HepG2 (cell line): Measurements from ENCODE around the gene IGHMBP2. TPM values are rescaled to one million over a fixed set of nuclear protein-coding genes. Genes with fewer than 3 reads are reported as not detected.

Experiments used
- CBX2 ChIP-seq, 2 experiments: fragments of 200-600 bp in 1 of 2; sonication (generic); formaldehyde crosslinking in 1 of 2; IDR thresholded peaks; 2 replicates each; pipeline versions ENCODE4 v1.7.0 to v1.8.1; 2018 to 2022; ENCODE audit warnings: low read depth in 2 of 2, low read length in 1 of 2, mild to moderate bottlenecking in 1 of 2, missing genetic modification reagents in 1 of 2
- CENPT ChIP-seq: sonication (generic); formaldehyde crosslinking; IDR thresholded peaks from 2 replicates; pipeline ENCODE4 v1.8.0; 2022; ENCODE audit warnings: low read depth, mild to moderate bottlenecking, moderate library complexity, missing genetic modification reagents
- ELK4 ChIP-seq: sonication (generic); formaldehyde crosslinking; IDR thresholded peaks from 2 replicates; pipeline ENCODE4 v1.9.0; 2021; ENCODE audit warnings: missing genetic modification reagents, borderline replicate concordance
- HMGXB3 ChIP-seq: sonication (generic); formaldehyde crosslinking; IDR thresholded peaks from 2 replicates; pipeline ENCODE4 v1.4.0; 2020; ENCODE audit warnings: missing genetic modification reagents, borderline replicate concordance
- MEIS1 ChIP-seq: sonication (generic); formaldehyde crosslinking; IDR thresholded peaks from 2 replicates; pipeline ENCODE4 v1.9.0; 2021; ENCODE audit warnings: mild to moderate bottlenecking, missing genetic modification reagents, moderate library complexity, borderline replicate concordance
- NKX3-1 ChIP-seq: sonication (generic); formaldehyde crosslinking; IDR thresholded peaks from 2 replicates; pipeline ENCODE4 v1.5.0; 2020; ENCODE audit warnings: missing genetic modification reagents
- THAP9 ChIP-seq: sonication (generic); formaldehyde crosslinking; IDR thresholded peaks from 2 replicates; pipeline ENCODE4; 2020; ENCODE audit warnings: missing genetic modification reagents, mild to moderate bottlenecking, borderline replicate concordance
- TMF1 ChIP-seq: sonication (generic); formaldehyde crosslinking; IDR thresholded peaks from 2 replicates; pipeline ENCODE4 v1.8.1; 2022; ENCODE audit warnings: low read depth, missing genetic modification reagents
- ZNF441 ChIP-seq: sonication (generic); formaldehyde crosslinking; IDR thresholded peaks from 2 replicates; pipeline ENCODE4 v1.7.0; 2021; ENCODE audit warnings: missing genetic modification reagents, borderline replicate concordance
- ZNF484 ChIP-seq: sonication (generic); formaldehyde crosslinking; IDR thresholded peaks from 2 replicates; pipeline ENCODE4 v1.5.1; 2020; ENCODE audit warnings: mild to moderate bottlenecking, low read depth, missing genetic modification reagents, borderline replicate concordance
- ZNF644 ChIP-seq: IDR thresholded peaks from 2 replicates; pipeline ENCODE4 v1.6.1; 2016; ENCODE audit warnings: low read depth
- ZNF776 ChIP-seq: sonication (generic); formaldehyde crosslinking; IDR thresholded peaks from 2 replicates; pipeline ENCODE4 v1.4.0; 2020; ENCODE audit warnings: mild to moderate bottlenecking, missing genetic modification reagents
- polyA plus RNA-seq, 8 experiments: library from polyadenylated mRNA; depleted of rRNA in 3 of 8; stranded (reverse) in 7 of 8; unstranded in 1 of 8; fragments of >200 nt; fragmentation: Illumina TruSeq in 4 of 8; extraction: Trizol in 4 of 8; gene quantifications; 2 replicates each; pipeline versions ENCODE4 v1.2.1 to v1.2.3, GENCODE V29; 2011 to 2016; ENCODE audit warnings: low read depth in 4 of 8, missing spikeins in 1 of 8, mixed read lengths in 1 of 8; ENCODE audit not compliant: insufficient read depth in 1 of 8
- total RNA-seq, 5 experiments: library from RNA; depleted of rRNA; stranded (reverse); fragments of >200 nt; fragmentation: Illumina TruSeq; extraction: Trizol; gene quantifications; 2 replicates each; pipeline ENCODE4 v1.2.3, GENCODE V29; 2016; ENCODE audit warnings: low read depth in 1 of 5
- TF ChIP-seq, protein P1 (sequence below): sonication (generic); formaldehyde crosslinking; IDR thresholded peaks from 2 replicates; pipeline ENCODE4 v1.8.0; 2022; ENCODE audit warnings: missing genetic modification reagents, mild to moderate bottlenecking, inconsistent platforms, borderline replicate concordance
- TF ChIP-seq, protein P2 (sequence below): IDR thresholded peaks from 2 replicates; pipeline ENCODE4 v1.6.1; 2016; ENCODE audit warnings: low read depth, control low read depth

IGHMBP2 gene
- total and polyA plus RNA-seq, 2 of the 13 experiments (the other 11 are each of a cell fraction or from before 2014, with no cell fraction given): 8.9 to 9.9 TPM

GRCh38 chr11:68903288-68904247 lies at the start of gene IGHMBP2, which contains the start of gene MRPL21 (continued):
- peak; percentile 95 for TF ChIP-seq THAP9 (CRISPR knock-in tag)
- 0 out of 2 replicates have a peak, but pooled peaks have one; percentile 71 for TF ChIP-seq NKX3-1 (CRISPR knock-in tag)
- peak; percentile 92; the same call in 1 of the 2 replicates for TF ChIP-seq ELK4
- TF ChIP-seq ZNF484 (CRISPR knock-in tag): no peak
- peak; percentile 86; the same call in 1 of the 2 replicates for TF ChIP-seq TMF1 (CRISPR knock-in tag)
- TF ChIP-seq HMGXB3 (CRISPR knock-in tag): peak; percentile 91; the same call in 1 of the 2 replicates
- TF ChIP-seq MEIS1 (CRISPR knock-in tag): peak; percentile 70; the same call in 1 of the 2 replicates
- 0 out of 2 replicates have a peak, but pooled peaks have one; percentile 18 for TF ChIP-seq ZNF441 (CRISPR knock-in tag)
- peak; percentile 17; the same call in 1 of the 2 replicates for TF ChIP-seq ZNF644
- TF ChIP-seq, protein P1, sequence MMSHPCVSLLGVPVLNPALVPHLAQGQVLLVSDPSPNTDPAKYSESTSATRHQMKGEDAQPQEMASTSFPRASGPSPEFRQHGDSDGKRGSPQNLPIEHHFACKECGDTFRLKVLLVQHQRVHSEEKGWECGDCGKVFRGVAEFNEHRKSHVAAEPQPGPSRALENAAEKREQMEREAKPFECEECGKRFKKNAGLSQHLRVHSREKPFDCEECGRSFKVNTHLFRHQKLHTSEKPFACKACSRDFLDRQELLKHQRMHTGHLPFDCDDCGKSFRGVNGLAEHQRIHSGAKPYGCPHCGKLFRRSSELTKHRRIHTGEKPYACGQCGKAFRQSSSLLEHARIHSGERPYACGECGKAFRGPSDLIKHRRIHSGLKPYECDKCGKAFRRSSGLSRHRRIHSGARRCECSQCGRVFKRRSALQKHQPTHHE (CRISPR knock-in tag): peak; percentile 62; the same call in 1 of the 2 replicates
- TF ChIP-seq, protein P2, sequence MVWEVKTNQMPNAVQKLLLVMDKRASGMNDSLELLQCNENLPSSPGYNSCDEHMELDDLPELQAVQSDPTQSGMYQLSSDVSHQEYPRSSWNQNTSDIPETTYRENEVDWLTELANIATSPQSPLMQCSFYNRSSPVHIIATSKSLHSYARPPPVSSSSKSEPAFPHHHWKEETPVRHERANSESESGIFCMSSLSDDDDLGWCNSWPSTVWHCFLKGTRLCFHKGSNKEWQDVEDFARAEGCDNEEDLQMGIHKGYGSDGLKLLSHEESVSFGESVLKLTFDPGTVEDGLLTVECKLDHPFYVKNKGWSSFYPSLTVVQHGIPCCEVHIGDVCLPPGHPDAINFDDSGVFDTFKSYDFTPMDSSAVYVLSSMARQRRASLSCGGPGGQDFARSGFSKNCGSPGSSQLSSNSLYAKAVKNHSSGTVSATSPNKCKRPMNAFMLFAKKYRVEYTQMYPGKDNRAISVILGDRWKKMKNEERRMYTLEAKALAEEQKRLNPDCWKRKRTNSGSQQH (CRISPR knock-in tag): peak; percentile 95
- TF ChIP-seq CBX2 (IDR thresholded peaks at IDR 0.05; ENCODE audit: low read depth, low read length): no peak
- no peak for TF ChIP-seq CBX2 (CRISPR knock-in tag; IDR thresholded peaks at IDR 0.05; ENCODE audit: low read depth)
- TF ChIP-seq ZNF776 (CRISPR knock-in tag): peak; percentile 97
- peak; percentile 79 for TF ChIP-seq CENPT
